Right lobe of liver (tissue), 6 donors: ENCODE data around the gene HPSE2. TPM values are rescaled to one million over a fixed set of nuclear protein-coding genes. Genes with fewer than 3 reads are reported as not detected.

Source experiments
- ATAC-seq, 4 donors: fragments of 200-7000 bp; cut with Tn5 transposase; one replicate each; pipeline ENCODE4 v1.9.1; 2020; ENCODE audit warnings: mild to moderate bottlenecking in 4 of 4, moderate library complexity in 4 of 4
- DNase-seq, 3 donors: peaks; one replicate each; pipeline ENCODE4 v3.0.0-alpha.2; 2020
- H3K27ac ChIP-seq, 3 donors: fragments of 200-600 bp; one replicate each; pipeline ENCODE4 v1.8.0; 2022
- H3K27me3 ChIP-seq, 2 donors: fragments of 200-600 bp; one replicate each; pipeline ENCODE4 v1.8.0; 2022
- H3K36me3 ChIP-seq, 4 donors: fragments of 200-600 bp; sonication (generic) in 1 of 4; one replicate each; pipeline versions ENCODE4 v1.5.1 to v1.8.0; 2017 to 2022; ENCODE audit warnings: control low read depth in 1 of 4
- H3K4me1 ChIP-seq, 4 donors: fragments of 200-600 bp; sonication (generic) in 1 of 4; one replicate each; pipeline versions ENCODE4 v1.5.1 to v1.8.0; 2017 to 2022; ENCODE audit warnings: control low read depth in 1 of 4
- H3K4me3 ChIP-seq, 3 donors: fragments of 200-600 bp; one replicate each; pipeline ENCODE4 v1.8.0; 2022
- H3K9me3 ChIP-seq, 4 donors: fragments of 200-600 bp; sonication (generic) in 1 of 4; one replicate each; pipeline versions ENCODE4 v1.5.1 to v1.8.0; 2017 to 2022; ENCODE audit warnings: control low read depth in 1 of 4
- CTCF ChIP-seq, 4 donors: fragments of 200-600 bp in 3 of 4; fragments of 450-650 bp in 1 of 4; IDR thresholded peaks; one replicate each; pipeline versions ENCODE4 v1.5.1 to v1.8.0; 2016 to 2022; ENCODE audit warnings: antibody characterized with exemption in 4 of 4, mild to moderate bottlenecking in 2 of 4
- POLR2A ChIP-seq: fragments of 450-650 bp; IDR thresholded peaks from one replicate; pipeline ENCODE4 v1.6.1; 2017; ENCODE audit warnings: antibody characterized with exemption, mild to moderate bottlenecking
- WGBS: methylation state at CpG from one replicate; pipeline ENCODE4 v1.1.6; 2018; ENCODE audit warnings: low coverage, low lambda C conversion rate; ENCODE audit not compliant: insufficient coverage; ENCODE audit errors: missing lambda C conversion rate; 5-methylcytosine and 5-hydroxymethylcytosine counted together
- intact Hi-C, 2 donors: fragments of 100-400 bp; cut with DNase I; formaldehyde crosslinking; loops; one replicate each; pipeline versions ENCODE4 v1.11.2 to v1.14.1; 2022
- total RNA-seq, 6 experiments: library from RNA; depleted of rRNA in 2 of 6; stranded (reverse); fragments of >200 nt in 2 of 6; fragmentation: NEBNext Ultra II Directional in 3 of 6; extraction: Animal tissue kit (Norgen Biotek cat#: 25700) in 3 of 6; gene quantifications; one replicate each; pipeline versions ENCODE4 v1.1.0 to v1.2.4, GENCODE V29; 2016 to 2023
- donor health status: DM: no; HTN: yes; CAD: no.
- donor health status: DM: no; HTN: no; CAD: no.
- donor health status: DM: no; HTN: no; CAD: no.
- donor health status: DM: no; HTN: yes; CAD: no.
- donor health status: DM: no; HTN: yes; CAD: no.

Gene HPSE2
- total RNA-seq, 6 experiments from 2014 or later: not detected

GRCh38 chr10:98528166-98528804, 707.4 kb downstream of the HPSE2 start:
- H3K36me3 ChIP-seq: no peaks in the 10 kb centered on the region
- no peak for ATAC-seq
- no peaks in the 10 kb centered on the region for H3K9me3 ChIP-seq
- H3K4me3 ChIP-seq: no peak overlapping the region
- intact Hi-C loops: no loop called here
- 52% methylated on average over 8 of the region's 8 CpGs for WGBS
- no peaks in the 10 kb centered on the region for H3K27me3 ChIP-seq
- no peaks in the 10 kb centered on the region for H3K4me1 ChIP-seq
- no peak for TF ChIP-seq CTCF (IDR thresholded peaks at IDR 0.05)
- no peak for DNase-seq
- H3K27ac ChIP-seq: no peak overlapping the region

- ATAC-seq: no peak
- TF ChIP-seq CTCF (IDR thresholded peaks at IDR 0.05) (no peak), POLR2A (no peak)
- Histone ChIP-seq H3K4me1 (no peaks in the 10 kb centered on the region), H3K36me3 (no peaks in the 10 kb centered on the region), H3K27me3 (no peaks in the 10 kb centered on the region), H3K4me3 (no peak overlapping the region), H3K27ac (no peak overlapping the region), H3K9me3 (no peaks in the 10 kb centered on the region)
- DNase-seq: no peak
- 80% methylated on average over 3 of the region's 3 CpGs for WGBS
- intact Hi-C loops: no loop called here
Observed at GRCh38 chr10:98525969-98526368, 709.7 kb downstream of the HPSE2 start.

- Histone ChIP-seq H3K27me3 (no peaks in the 10 kb centered on the region), H3K36me3 (no peaks in the 10 kb centered on the region), H3K4me3 (no peak overlapping the region), H3K9me3 (no peaks in the 10 kb centered on the region), H3K27ac (no peak overlapping the region), H3K4me1 (no peaks in the 10 kb centered on the region)
- DNase-seq: no peak
- intact Hi-C loops: no loop called here
- ATAC-seq: no peak
- 72% methylated on average over 8 of the region's 8 CpGs for WGBS
- TF ChIP-seq CTCF (IDR thresholded peaks at IDR 0.05) (no peak), POLR2A (no peak)
Observed at GRCh38 chr10:98524124-98524523, 711.5 kb downstream of the HPSE2 start.

- no peak overlapping the region for H3K27ac ChIP-seq
- ATAC-seq (no peak), DNase-seq (no peak)
- WGBS: 49% methylated on average over 2 of the region's 2 CpGs
- no peaks in the 10 kb centered on the region for H3K36me3 ChIP-seq
- no peaks in the 10 kb centered on the region for H3K27me3 ChIP-seq
- H3K9me3 ChIP-seq: no peaks in the 10 kb centered on the region
- intact Hi-C loops: no loop called here
- H3K4me1 ChIP-seq: no peaks in the 10 kb centered on the region
- H3K4me3 ChIP-seq: no peak overlapping the region
- TF ChIP-seq CTCF (IDR thresholded peaks at IDR 0.05) (no peak), POLR2A (no peak)
Observed at GRCh38 chr10:98519841-98520240, 715.8 kb downstream of the HPSE2 start.

GRCh38 chr10:98517672-98518071, 718.0 kb downstream of the HPSE2 start:
- H3K4me3 ChIP-seq: no peak overlapping the region
- H3K9me3 ChIP-seq: no peaks in the 10 kb centered on the region
- intact Hi-C loops: no loop called here
- WGBS: 55% methylated on average over 1 of the region's 2 CpGs
- H3K27me3 ChIP-seq: no peaks in the 10 kb centered on the region
- TF ChIP-seq CTCF (IDR thresholded peaks at IDR 0.05) (no peak), POLR2A (no peak)
- DNase-seq (no peak), ATAC-seq (no peak)
- H3K4me1 ChIP-seq: no peaks in the 10 kb centered on the region
- H3K36me3 ChIP-seq: no peaks in the 10 kb centered on the region
- no peak overlapping the region for H3K27ac ChIP-seq
